IPS-18a (cell line): ENCODE results near the gene SYNDIG1.

Experiments
- H3K27ac ChIP-seq: one replicate; pipeline ENCODE4 v1.5.1; 2013; ENCODE audit warnings: low read length
- H3K27me3 ChIP-seq: one replicate; pipeline ENCODE4 v1.6.1; 2013; ENCODE audit warnings: mild to moderate bottlenecking, low read length; ENCODE audit not compliant: control insufficient read depth, insufficient read depth
- H3K36me3 ChIP-seq: one replicate; pipeline ENCODE4 v1.6.1; 2013; ENCODE audit warnings: low read depth, low read length; ENCODE audit not compliant: control insufficient read depth
- H3K4me1 ChIP-seq: one replicate; pipeline ENCODE4 v1.6.1; 2013; ENCODE audit warnings: low read depth, low read length; ENCODE audit not compliant: control insufficient read depth
- H3K4me3 ChIP-seq: one replicate; pipeline ENCODE4 v1.5.1; 2013; ENCODE audit warnings: low read length
- H3K9ac ChIP-seq: one replicate; pipeline ENCODE4 v1.6.1; 2013; ENCODE audit warnings: mild to moderate bottlenecking, low read length, moderate library complexity
- H3K9me3 ChIP-seq: one replicate; pipeline ENCODE4 v1.6.1; 2013; ENCODE audit warnings: low read depth, low read length; ENCODE audit not compliant: control insufficient read depth

The SYNDIG1 gene

GRCh38 chr20:24682496-24682985, 213.1 kb downstream of the SYNDIG1 start:
- H3K4me3 ChIP-seq, result no peak overlapping the region
- no peaks in the 10 kb centered on the region for H3K36me3 ChIP-seq
- H3K9ac ChIP-seq, result no peak overlapping the region
- H3K27ac ChIP-seq, result no peak overlapping the region
- H3K4me1 ChIP-seq, result no peaks in the 10 kb centered on the region
- H3K27me3 ChIP-seq, result no peaks in the 10 kb centered on the region
- no peaks in the 10 kb centered on the region for H3K9me3 ChIP-seq

- no peaks in the 10 kb centered on the region for H3K27me3 ChIP-seq
- H3K36me3 ChIP-seq, result no peaks in the 10 kb centered on the region
- no peak overlapping the region for H3K27ac ChIP-seq
- H3K9me3 ChIP-seq, result no peaks in the 10 kb centered on the region
- no peak overlapping the region for H3K9ac ChIP-seq
- H3K4me1 ChIP-seq, result no peaks in the 10 kb centered on the region
- no peak overlapping the region for H3K4me3 ChIP-seq
Measured at GRCh38 chr20:24683676-24684075, 214.2 kb downstream of the SYNDIG1 start.

- Histone ChIP-seq H3K9ac (no peak overlapping the region), H3K27ac (no peak overlapping the region), H3K4me1 (no peaks in the 10 kb centered on the region), H3K9me3 (no peaks in the 10 kb centered on the region), H3K36me3 (no peaks in the 10 kb centered on the region), H3K27me3 (no peaks in the 10 kb centered on the region), H3K4me3 (no peak overlapping the region)
Measured at GRCh38 chr20:24684421-24684871, 215.0 kb downstream of the SYNDIG1 start.

GRCh38 chr20:24684956-24685691, 215.7 kb downstream of the SYNDIG1 start:
- H3K9me3 ChIP-seq, result no peaks in the 10 kb centered on the region
- no peaks in the 10 kb centered on the region for H3K4me1 ChIP-seq
- no peak overlapping the region for H3K9ac ChIP-seq
- no peak overlapping the region for H3K4me3 ChIP-seq
- H3K27me3 ChIP-seq, result no peaks in the 10 kb centered on the region
- H3K36me3 ChIP-seq, result no peaks in the 10 kb centered on the region
- no peak overlapping the region for H3K27ac ChIP-seq

- Histone ChIP-seq H3K36me3 (no peaks in the 10 kb centered on the region), H3K9me3 (no peaks in the 10 kb centered on the region), H3K9ac (no peak overlapping the region)
Measured at GRCh38 chr20:24685736-24686135, 216.3 kb downstream of the SYNDIG1 start.

GRCh38 chr20:24686156-24686555, 216.7 kb downstream of the SYNDIG1 start:
- no peaks in the 10 kb centered on the region for H3K4me1 ChIP-seq
- H3K27ac ChIP-seq, result no peak overlapping the region
- H3K36me3 ChIP-seq, result no peaks in the 10 kb centered on the region
- H3K27me3 ChIP-seq, result no peaks in the 10 kb centered on the region
- H3K9ac ChIP-seq, result no peak overlapping the region
- H3K9me3 ChIP-seq, result no peaks in the 10 kb centered on the region
- H3K4me3 ChIP-seq, result no peak overlapping the region

More at GRCh38 chr20:24685736-24686135, 216.3 kb downstream of the SYNDIG1 start:
- no peak overlapping the region for H3K27ac ChIP-seq
- no peaks in the 10 kb centered on the region for H3K4me1 ChIP-seq
- no peaks in the 10 kb centered on the region for H3K27me3 ChIP-seq
- no peak overlapping the region for H3K4me3 ChIP-seq

- Histone ChIP-seq H3K36me3 (no peaks in the 10 kb centered on the region), H3K4me3 (no peak overlapping the region), H3K9me3 (no peaks in the 10 kb centered on the region), H3K27me3 (no peaks in the 10 kb centered on the region), H3K4me1 (no peaks in the 10 kb centered on the region), H3K9ac (no peak overlapping the region), H3K27ac (no peak overlapping the region)
Measured at GRCh38 chr20:24690408-24690807, 221.0 kb downstream of the SYNDIG1 start.

GRCh38 chr20:24691901-24692351, 222.5 kb downstream of the SYNDIG1 start:
- Histone ChIP-seq H3K4me1 (no peaks in the 10 kb centered on the region), H3K9ac (no peak overlapping the region), H3K9me3 (no peaks in the 10 kb centered on the region), H3K27ac (no peak overlapping the region), H3K36me3 (no peaks in the 10 kb centered on the region), H3K27me3 (no peaks in the 10 kb centered on the region), H3K4me3 (no peak overlapping the region)

- Histone ChIP-seq H3K4me3 (no peak overlapping the region), H3K9me3 (no peaks in the 10 kb centered on the region), H3K9ac (no peak overlapping the region), H3K4me1 (no peaks in the 10 kb centered on the region), H3K27me3 (no peaks in the 10 kb centered on the region), H3K36me3 (no peaks in the 10 kb centered on the region), H3K27ac (no peak overlapping the region)
Measured at GRCh38 chr20:24692446-24693200, 223.2 kb downstream of the SYNDIG1 start.

GRCh38 chr20:24693466-24694156, 224.2 kb downstream of the SYNDIG1 start:
- H3K4me1 ChIP-seq, result no peaks in the 10 kb centered on the region
- no peaks in the 10 kb centered on the region for H3K27me3 ChIP-seq
- H3K9ac ChIP-seq, result no peak overlapping the region
- H3K27ac ChIP-seq, result no peak overlapping the region
- H3K36me3 ChIP-seq, result no peaks in the 10 kb centered on the region
- H3K9me3 ChIP-seq, result no peaks in the 10 kb centered on the region
- no peak overlapping the region for H3K4me3 ChIP-seq

- H3K4me1 ChIP-seq, result no peaks in the 10 kb centered on the region
- no peak overlapping the region for H3K27ac ChIP-seq
- H3K9ac ChIP-seq, result no peak overlapping the region
- H3K36me3 ChIP-seq, result no peaks in the 10 kb centered on the region
- H3K4me3 ChIP-seq, result no peak overlapping the region
- H3K9me3 ChIP-seq, result no peaks in the 10 kb centered on the region
- H3K27me3 ChIP-seq, result no peaks in the 10 kb centered on the region
Measured at GRCh38 chr20:24694157-24694726, 224.8 kb downstream of the SYNDIG1 start.
